PFSK-1 (cell line): Measurements from ENCODE around the gene SND1. TPM values are rescaled to one million over a fixed set of nuclear protein-coding genes. Genes with fewer than 3 reads are reported as not detected.
A peak's percentile ranks its signal among the peaks of the same experiment; 100 is the strongest.

Experiments used
- FOXP2 ChIP-seq: optimal IDR thresholded peaks from 2 replicates; pipeline ENCODE3; 2011; ENCODE audit warnings: borderline replicate concordance, control low read depth, inconsistent platforms; ENCODE audit not compliant: insufficient read depth; ENCODE audit errors: extremely low read length, extremely low read depth
- POLR2AphosphoS5 ChIP-seq: IDR thresholded peaks from 2 replicates; pipeline ENCODE4 v1.6.1; 2012; ENCODE audit warnings: low read depth, mild to moderate bottlenecking, control low read depth, low read length, moderate library complexity
- REST ChIP-seq, 2 experiments: IDR thresholded peaks; 2 replicates each; pipeline versions ENCODE4 v1.6.1 to v1.8.0; 2011 to 2012; ENCODE audit warnings: low read depth in 2 of 2, low read length in 2 of 2, control low read depth in 1 of 2, inconsistent platforms in 1 of 2, mild to moderate bottlenecking in 1 of 2, moderate library complexity in 1 of 2; ENCODE audit not compliant: insufficient read depth in 1 of 2
- SIN3A ChIP-seq: IDR thresholded peaks from 2 replicates; pipeline ENCODE4 v1.6.1; 2012; ENCODE audit warnings: mild to moderate bottlenecking, low read length, moderate library complexity, borderline replicate concordance; ENCODE audit not compliant: insufficient read depth
- TAF1 ChIP-seq: IDR thresholded peaks from 2 replicates; pipeline ENCODE4 v1.6.1; 2012; ENCODE audit warnings: low read length, control low read depth, borderline replicate concordance; ENCODE audit not compliant: insufficient read depth
- polyA plus RNA-seq: library from polyadenylated mRNA; unstranded; fragments of >200 nt; gene quantifications from one replicate; pipeline ENCODE4 v1.2.1, GENCODE V29; 2012; ENCODE audit warnings: low read depth, missing spikeins; ENCODE audit not compliant: insufficient read length

SND1 gene
- 228 TPM for polyA plus RNA-seq

GRCh38 chr7:127651556-127652332 is at the start of gene SND1:
SND1 (plus strand) TSS chr7:127652194; CDS start chr7:127652374, 180 bp downstream.
- TF ChIP-seq REST (IDR thresholded peaks at IDR 0.05; ENCODE audit: insufficient read depth in 1 of 2, low read depth in 2 of 2, low read length in 2 of 2), result 0 out of 4 replicates have a peak, but pooled peaks of 1 of the 2 experiments have one; percentile 9
- TF ChIP-seq POLR2AphosphoS5, result peak; percentile 95
- peak; percentile 78; the same call in 1 of the 2 replicates for TF ChIP-seq TAF1
- peak; percentile 33 for TF ChIP-seq FOXP2
- TF ChIP-seq SIN3A, result no peak; the same call in 1 of the 2 replicates

- no peak for TF ChIP-seq SIN3A
- no peak for TF ChIP-seq TAF1
- TF ChIP-seq REST (IDR thresholded peaks at IDR 0.05; ENCODE audit: insufficient read depth in 1 of 2, low read depth in 2 of 2, low read length in 2 of 2), result no peak
- no peak for TF ChIP-seq FOXP2
- no peak for TF ChIP-seq POLR2AphosphoS5
These were observed 43.5 kb upstream of the SND1 start for GRCh38 chr7:127608446-127608845.

- TF ChIP-seq POLR2AphosphoS5, result no peak
- TF ChIP-seq SIN3A, result no peak
- no peak for TF ChIP-seq FOXP2
- no peak for TF ChIP-seq REST (IDR thresholded peaks at IDR 0.05; ENCODE audit: insufficient read depth in 1 of 2, low read depth in 2 of 2, low read length in 2 of 2)
- no peak for TF ChIP-seq TAF1
These were observed 42.7 kb upstream of the SND1 start for GRCh38 chr7:127609297-127609696.

- TF ChIP-seq POLR2AphosphoS5 (no peak), FOXP2 (no peak), REST (IDR thresholded peaks at IDR 0.05; ENCODE audit: insufficient read depth in 1 of 2, low read depth in 2 of 2, low read length in 2 of 2) (no peak)
These were observed 39.7 kb upstream of the SND1 start for GRCh38 chr7:127612263-127612662.

- TF ChIP-seq REST (IDR thresholded peaks at IDR 0.05; ENCODE audit: insufficient read depth in 1 of 2, low read depth in 2 of 2, low read length in 2 of 2), result no peak
- no peak for TF ChIP-seq SIN3A
- no peak for TF ChIP-seq POLR2AphosphoS5
- TF ChIP-seq FOXP2, result no peak
- no peak for TF ChIP-seq TAF1
These were observed 35.3 kb upstream of the SND1 start for GRCh38 chr7:127616724-127617123.
